ENCODE results near the gene SCAF8. TPM values are rescaled to one million over a fixed set of nuclear protein-coding genes. Genes with fewer than 3 reads are reported as not detected.

The SCAF8 gene
- total and polyA plus RNA-seq, 7 donors, result 9.0 to 46.3 (median 37.1) TPM

DNA sequence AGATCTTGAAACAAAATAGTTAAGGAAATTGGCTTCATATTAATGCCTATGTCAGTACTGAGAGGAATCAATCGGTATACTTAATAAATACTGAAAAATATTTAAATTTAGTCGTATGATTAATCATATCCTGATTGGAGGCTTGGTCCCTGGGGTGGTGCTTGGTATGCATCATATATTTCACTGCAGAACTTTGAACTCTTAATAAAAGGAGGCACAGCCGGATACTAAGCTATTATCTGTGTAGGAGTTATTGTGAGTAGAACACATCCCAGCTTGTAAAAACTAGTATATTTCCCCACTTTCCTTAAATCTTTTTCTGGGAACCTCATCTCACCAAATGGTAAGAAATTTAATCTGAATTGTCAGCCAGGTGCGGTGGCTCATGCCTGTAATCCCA lies 42.4 kb upstream of the SCAF8 start:
- no peak overlapping the region for H3K4me3 ChIP-seq
- H3K9me3 ChIP-seq, result no peaks in the 10 kb centered on the region
- H3K27me3 ChIP-seq, result no peaks in the 10 kb centered on the region
- no peak for DNase-seq
- H3K4me1 ChIP-seq, result peaks cover 0 to 9% (median 0%) of the 10 kb centered on the region in 4 donors
- TF ChIP-seq POLR2AphosphoS5 (IDR thresholded peaks at IDR 0.05) (no peak), POLR2A (IDR thresholded peaks at IDR 0.05) (no peak), EP300 (IDR thresholded peaks at IDR 0.05) (no peak), CTCF (IDR thresholded peaks at IDR 0.05) (no peak)
- 50 to 85% methylated on average over 4 of the region's 4 CpGs for WGBS, 2 donors
- no peak overlapping the region for H3K27ac ChIP-seq
- no peaks in the 10 kb centered on the region for H3K36me3 ChIP-seq
- intact Hi-C loops (cut with DNase I), result no loop called here

DNA sequence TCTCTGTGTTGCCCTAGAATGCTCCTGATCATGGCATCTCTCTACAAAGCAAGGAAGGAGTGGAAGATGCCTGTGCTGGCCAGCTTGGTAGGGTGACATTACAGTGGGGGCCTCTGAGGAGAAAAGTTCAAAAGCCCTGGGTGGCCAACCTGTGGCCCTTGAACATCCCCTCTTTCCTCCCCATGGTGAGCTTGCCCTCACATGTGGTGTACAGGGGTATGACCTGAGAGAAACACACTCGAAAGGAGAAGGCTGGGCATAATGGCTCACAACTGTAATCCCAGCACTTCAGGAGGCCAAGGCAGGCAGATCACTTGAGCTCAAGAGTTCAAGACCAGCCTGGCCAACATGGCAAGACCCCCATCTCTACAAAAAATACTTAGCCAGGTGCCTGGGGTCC lies 36.6 kb upstream of the SCAF8 start:
- no peaks in the 10 kb centered on the region for H3K27me3 ChIP-seq
- TF ChIP-seq POLR2A (IDR thresholded peaks at IDR 0.05), result no peak
- no peak for TF ChIP-seq EP300 (IDR thresholded peaks at IDR 0.05)
- TF ChIP-seq POLR2AphosphoS5 (IDR thresholded peaks at IDR 0.05), result no peak
- TF ChIP-seq CTCF (IDR thresholded peaks at IDR 0.05), result no peak
- H3K4me3 ChIP-seq, result no peak overlapping the region
- H3K27ac ChIP-seq, result no peak overlapping the region
- H3K9me3 ChIP-seq, result no peaks in the 10 kb centered on the region
- DNase-seq, result no peak
- no peaks in the 10 kb centered on the region for H3K36me3 ChIP-seq
- intact Hi-C loops (cut with DNase I), result no loop called here
- no peaks in the 10 kb centered on the region for H3K4me1 ChIP-seq
- 87 to 88% methylated on average over 1 of the region's 1 CpG for WGBS, 2 donors

GRCh38 chr6:154703124-154703523 lies 30.1 kb upstream of the SCAF8 start:
- 81 to 82% methylated on average over 4 of the region's 4 CpGs for WGBS, 2 donors
- intact Hi-C loops (cut with DNase I), result no loop called here
- TF ChIP-seq POLR2A (IDR thresholded peaks at IDR 0.05), result no peak
- no peak for TF ChIP-seq CTCF (IDR thresholded peaks at IDR 0.05)
- no peak for TF ChIP-seq POLR2AphosphoS5 (IDR thresholded peaks at IDR 0.05)
- TF ChIP-seq EP300 (IDR thresholded peaks at IDR 0.05), result no peak

GRCh38 chr6:154705471-154706113 lies 27.6 kb upstream of the SCAF8 start:
- no peaks in the 10 kb centered on the region for H3K27me3 ChIP-seq
- no peak overlapping the region for H3K4me3 ChIP-seq
- no peaks in the 10 kb centered on the region for H3K36me3 ChIP-seq
- no peak for DNase-seq
- H3K4me1 ChIP-seq, result no peaks in the 10 kb centered on the region
- no peaks in the 10 kb centered on the region for H3K9me3 ChIP-seq
- intact Hi-C loops (cut with DNase I), result no loop called here
- no peak overlapping the region for H3K27ac ChIP-seq
- TF ChIP-seq POLR2AphosphoS5 (IDR thresholded peaks at IDR 0.05), result no peak
- no peak for TF ChIP-seq CTCF (IDR thresholded peaks at IDR 0.05)
- TF ChIP-seq EP300 (IDR thresholded peaks at IDR 0.05), result no peak
- TF ChIP-seq POLR2A (IDR thresholded peaks at IDR 0.05), result no peak
- 64 to 78% methylated on average over 8 of the region's 8 CpGs for WGBS, 2 donors

More at GRCh38 chr6:154703124-154703523, 30.1 kb upstream of the SCAF8 start:
- no peak for DNase-seq
- no peak overlapping the region for H3K4me3 ChIP-seq
- no peak overlapping the region for H3K27ac ChIP-seq
- no peaks in the 10 kb centered on the region for H3K27me3 ChIP-seq
- no peaks in the 10 kb centered on the region for H3K36me3 ChIP-seq
- no peaks in the 10 kb centered on the region for H3K4me1 ChIP-seq
- H3K9me3 ChIP-seq, result no peaks in the 10 kb centered on the region

DNA sequence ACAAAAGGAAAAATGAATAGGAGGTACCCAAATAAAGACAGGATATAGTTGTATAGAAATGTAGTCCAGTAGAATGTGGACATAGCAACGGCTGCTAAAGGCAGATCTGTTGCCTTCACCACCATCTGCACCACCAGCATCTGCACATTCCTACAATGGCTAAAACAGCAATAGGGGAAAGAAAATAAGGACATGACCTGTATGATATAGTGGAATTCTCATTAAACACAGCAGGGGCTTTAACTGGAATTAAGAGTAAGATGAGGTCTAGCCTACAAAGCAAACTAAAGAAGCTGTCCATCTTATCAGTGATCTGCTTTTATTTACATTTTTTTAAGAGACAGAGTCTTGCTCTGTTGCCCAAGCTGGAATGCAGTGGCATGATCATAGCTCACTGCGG lies 26.8 kb upstream of the SCAF8 start:
- Histone ChIP-seq H3K4me1 (no peaks in the 10 kb centered on the region), H3K4me3 (no peak overlapping the region), H3K9me3 (no peaks in the 10 kb centered on the region), H3K27me3 (no peaks in the 10 kb centered on the region), H3K36me3 (no peaks in the 10 kb centered on the region), H3K27ac (no peak overlapping the region)
- WGBS, 2 donors, result 88% methylated on average over 2 of the region's 2 CpGs
- no peak for DNase-seq
- intact Hi-C loops (cut with DNase I), result no loop called here
- TF ChIP-seq CTCF (IDR thresholded peaks at IDR 0.05) (no peak), EP300 (IDR thresholded peaks at IDR 0.05) (no peak), POLR2A (IDR thresholded peaks at IDR 0.05) (no peak), POLR2AphosphoS5 (IDR thresholded peaks at IDR 0.05) (no peak)

All from sigmoid colon (tissue), 7 donors.